ENCODE measurements around the gene MECR.

GRCh38 chr1:29176576-29176975 is 54.2 kb downstream of the MECR start:
- TF ChIP-seq POLR2A (IDR thresholded peaks at IDR 0.05; ENCODE audit: low read depth, low read length), result no peak
- no peak for TF ChIP-seq POLR2AphosphoS5 (IDR thresholded peaks at IDR 0.05; ENCODE audit: low read depth, low read length)
- TF ChIP-seq TAF1 (IDR thresholded peaks at IDR 0.05; ENCODE audit: borderline replicate concordance, low read depth, low read length), result no peak

All from GM12892 (cell line).